ENCODE results near the gene SAMD14. TPM values are rescaled to one million over a fixed set of nuclear protein-coding genes. Genes with fewer than 3 reads are reported as not detected.

SAMD14 gene
- polyA plus RNA-seq, 1 experiment = 3.5 TPM

- ChIA-PET CTCF (no interaction called here), POLR2A (no interaction called here)
- TF ChIP-seq CTCF (IDR thresholded peaks at IDR 0.05; ENCODE audit: low read depth, low read length) = no peak
- Histone ChIP-seq H3K27ac (ENCODE audit: low read depth, low read length) (no peak overlapping the region), H3K4me3 (ENCODE audit: low read depth, low read length) (no peak overlapping the region), H3K9me3 (ENCODE audit: control insufficient read depth, insufficient read depth, low read length) (no peaks in the 10 kb centered on the region), H3K27me3 (ENCODE audit: control insufficient read depth, insufficient read depth, low read length) (no peaks in the 10 kb centered on the region)
- DNase-seq (ENCODE audit: low read depth, low spot score) = no peak
Observed at GRCh38 chr17:50097455-50097854, 32.5 kb downstream of the SAMD14 start.

- H3K4me3 ChIP-seq (ENCODE audit: low read depth, low read length) = no peak overlapping the region
- POLR2A ChIA-PET = no interaction called here
- CTCF ChIA-PET = no interaction called here
- H3K9me3 ChIP-seq (ENCODE audit: control insufficient read depth, insufficient read depth, low read length) = no peaks in the 10 kb centered on the region
- no peak for TF ChIP-seq CTCF (IDR thresholded peaks at IDR 0.05; ENCODE audit: low read depth, low read length)
- no peaks in the 10 kb centered on the region for H3K27me3 ChIP-seq (ENCODE audit: control insufficient read depth, insufficient read depth, low read length)
- no peak for DNase-seq (ENCODE audit: low read depth, low spot score)
- peak overlapping the region; percentile 21 for H3K27ac ChIP-seq (ENCODE audit: low read depth, low read length)
Observed at GRCh38 chr17:50096758-50097157, 33.2 kb downstream of the SAMD14 start.

- H3K27ac ChIP-seq (ENCODE audit: low read depth, low read length) = no peak overlapping the region
- peak overlapping the region; percentile 83 for H3K4me3 ChIP-seq (ENCODE audit: low read depth, low read length)
- ChIA-PET CTCF (interaction anchor here (0.6 kb wide), 1 partner anchor 202 kb away, joined by 3 read pairs; no protein-coding TSS in a partner anchor), POLR2A (no interaction called here)
- H3K9me3 ChIP-seq (ENCODE audit: control insufficient read depth, insufficient read depth, low read length) = no peaks in the 10 kb centered on the region
- no peak for DNase-seq (ENCODE audit: low read depth, low spot score)
- no peaks in the 10 kb centered on the region for H3K27me3 ChIP-seq (ENCODE audit: control insufficient read depth, insufficient read depth, low read length)
- no peak for TF ChIP-seq CTCF (IDR thresholded peaks at IDR 0.05; ENCODE audit: low read depth, low read length)
Observed at GRCh38 chr17:50096092-50096491, 33.9 kb downstream of the SAMD14 start.

- POLR2A ChIA-PET = no interaction called here
- DNase-seq (ENCODE audit: low read depth, low spot score) = no peak
Observed at GRCh38 chr17:50095626-50096037, 34.3 kb downstream of the SAMD14 start.

More at GRCh38 chr17:50095626-50096037, 34.3 kb downstream of the SAMD14 start:
- H3K4me3 ChIP-seq (ENCODE audit: low read depth, low read length) = peak overlapping the region; percentile 83
- H3K27ac ChIP-seq (ENCODE audit: low read depth, low read length) = no peak overlapping the region
- no peaks in the 10 kb centered on the region for H3K27me3 ChIP-seq (ENCODE audit: control insufficient read depth, insufficient read depth, low read length)
- no peak for TF ChIP-seq CTCF (IDR thresholded peaks at IDR 0.05; ENCODE audit: low read depth, low read length)
- CTCF ChIA-PET = interaction anchor here (0.6 kb wide), 1 partner anchor 202 kb away, joined by 3 read pairs; no protein-coding TSS in a partner anchor
- H3K9me3 ChIP-seq (ENCODE audit: control insufficient read depth, insufficient read depth, low read length) = no peaks in the 10 kb centered on the region

All from AG04450 (cell line).